Kidney tubule cell (primary cell): ENCODE results near the gene VAC14.

Experiments used
- DNase-seq: peaks from one replicate; pipeline ENCODE4 v3.0.0-alpha.2; 2018; ENCODE audit warnings: low spot score

VAC14 gene

GRCh38 chr16:70706948-70707465 is 94.0 kb downstream of the VAC14 start:
- peak; percentile 70 for DNase-seq

GRCh38 chr16:70705056-70705455 is 95.9 kb downstream of the VAC14 start:
- no peak for DNase-seq

GRCh38 chr16:70704586-70704985 is 96.4 kb downstream of the VAC14 start:
- DNase-seq = no peak

GRCh38 chr16:70703835-70704381 is 97.0 kb downstream of the VAC14 start:
- no peak for DNase-seq

- DNase-seq = peak; percentile 56
Measured at GRCh38 chr16:70703041-70703834, 97.7 kb downstream of the VAC14 start.

- no peak for DNase-seq
Measured at GRCh38 chr16:70702624-70703023, 98.3 kb downstream of the VAC14 start.

GRCh38 chr16:70701998-70702397 is 99.0 kb downstream of the VAC14 start:
- DNase-seq = no peak

GRCh38 chr16:70701596-70701995 is 99.4 kb downstream of the VAC14 start:
- DNase-seq = no peak

GRCh38 chr16:70701036-70701435 is 99.9 kb downstream of the VAC14 start:
- no peak for DNase-seq

- DNase-seq = no peak
Measured at GRCh38 chr16:70700101-70701020, 100.6 kb downstream of the VAC14 start.

GRCh38 chr16:70699696-70700095 is 101.3 kb downstream of the VAC14 start:
- DNase-seq = no peak

GRCh38 chr16:70698901-70699300 is 102.1 kb downstream of the VAC14 start:
- no peak for DNase-seq

- no peak for DNase-seq
Measured at GRCh38 chr16:70697594-70698170, 103.3 kb downstream of the VAC14 start.

GRCh38 chr16:70696952-70697593 is 103.9 kb downstream of the VAC14 start:
- peak; percentile 76 for DNase-seq

- no peak for DNase-seq
Measured at GRCh38 chr16:70696355-70696754, 104.6 kb downstream of the VAC14 start.

- DNase-seq = peak; percentile 65
Measured at GRCh38 chr16:70695331-70696070, 105.5 kb downstream of the VAC14 start.

GRCh38 chr16:70694868-70695218 is 106.1 kb downstream of the VAC14 start:
- DNase-seq = no peak

GRCh38 chr16:70694088-70694867 is 106.7 kb downstream of the VAC14 start:
- peak; percentile 95 for DNase-seq

GRCh38 chr16:70692873-70693671 is 107.9 kb downstream of the VAC14 start:
- no peak for DNase-seq
